UCSD-AML1 (cell line): Measurements from ENCODE around the gene UGT3A2.
"Not testable (repeated sequence)": the region's sequence is repeated elsewhere in the genome, so short reads cannot be mapped to it uniquely, and the experiment has no call there.

Experiments
- DNase-seq: peaks from one replicate; lab custom pipeline; 2025; ENCODE audit not compliant: unreplicated experiment; lab: John Stamatoyannopoulos, UW

Gene UGT3A2

GRCh38 chr5:36055984-36056383, 10.7 kb downstream of the UGT3A2 start:
- DNase-seq: no peak

- DNase-seq: no peak
These were observed 12.0 kb downstream of the UGT3A2 start for GRCh38 chr5:36054647-36055046.

- no peak for DNase-seq
These were observed 14.1 kb downstream of the UGT3A2 start for GRCh38 chr5:36052538-36052937.

GRCh38 chr5:36049949-36050348, 16.7 kb downstream of the UGT3A2 start:
- no peak for DNase-seq

- DNase-seq: no peak
These were observed 19.1 kb downstream of the UGT3A2 start for GRCh38 chr5:36047384-36048160.

GRCh38 chr5:36045895-36046294, 20.8 kb downstream of the UGT3A2 start:
- no peak for DNase-seq

- DNase-seq: no peak
These were observed 25.2 kb downstream of the UGT3A2 start for GRCh38 chr5:36041537-36041845.

GRCh38 chr5:36040651-36041536, 25.8 kb downstream of the UGT3A2 start:
- DNase-seq: no peak

- no peak for DNase-seq
These were observed 31.0 kb downstream of the UGT3A2 start for GRCh38 chr5:36035696-36036095.

GRCh38 chr5:36034536-36035134, 32.0 kb downstream of the UGT3A2 start:
- not testable (repeated sequence) for DNase-seq

- no peak for DNase-seq
These were observed 33.2 kb downstream of the UGT3A2 start for GRCh38 chr5:36033486-36033885.

- no peak for DNase-seq
These were observed 33.6 kb downstream of the UGT3A2 start for GRCh38 chr5:36033047-36033446.

GRCh38 chr5:36031223-36031622, 35.5 kb downstream of the UGT3A2 start:
- DNase-seq: no peak

- no peak for DNase-seq
These were observed 36.8 kb downstream of the UGT3A2 start for GRCh38 chr5:36029914-36030313.

- DNase-seq: no peak
These were observed 37.7 kb downstream of the UGT3A2 start for GRCh38 chr5:36028816-36029465.

- no peak for DNase-seq
These were observed 39.0 kb downstream of the UGT3A2 start for GRCh38 chr5:36027711-36028110.

- no peak for DNase-seq
These were observed 39.8 kb downstream of the UGT3A2 start for GRCh38 chr5:36026706-36027465.

GRCh38 chr5:36022246-36022645, 44.4 kb downstream of the UGT3A2 start:
- DNase-seq: not testable (repeated sequence)

- DNase-seq: not testable (repeated sequence)
These were observed 47.1 kb downstream of the UGT3A2 start for GRCh38 chr5:36019584-36019983.

GRCh38 chr5:36017622-36018021, 49.1 kb downstream of the UGT3A2 start:
- no peak for DNase-seq

GRCh38 chr5:36017004-36017403, 49.7 kb downstream of the UGT3A2 start:
- DNase-seq: no peak
